GM12874 (cell line): ENCODE results near the gene TMC1.

ENCODE experiments used
- CTCF ChIP-seq: IDR thresholded peaks from 2 replicates; pipeline ENCODE4 v1.5.1; 2011; ENCODE audit warnings: low read depth, mild to moderate bottlenecking, control low read depth, low read length, moderate library complexity; ENCODE audit not compliant: insufficient read depth

The TMC1 gene

GRCh38 chr9:72834994-72835393 lies 313.6 kb downstream of the TMC1 start:
- TF ChIP-seq CTCF: no peak

DNA sequence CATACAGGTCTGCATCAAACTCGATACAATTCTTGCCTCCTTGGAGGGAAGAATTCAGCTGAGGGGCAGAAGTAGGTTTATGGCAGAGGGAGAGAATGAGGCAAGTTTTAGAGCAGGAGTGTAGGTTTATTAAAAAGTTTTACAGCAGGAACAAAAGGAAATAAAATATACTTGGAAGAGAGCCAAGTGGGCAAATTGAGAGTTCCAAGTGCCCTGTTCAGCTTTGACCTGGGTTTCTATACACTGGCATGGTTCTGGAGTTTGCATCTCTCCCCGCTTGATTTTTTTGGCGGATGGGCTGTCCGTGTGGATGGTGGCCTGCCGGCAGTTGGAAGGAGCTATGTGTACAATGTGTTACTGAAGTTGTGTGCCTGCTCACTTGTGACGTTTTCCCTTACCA lies 315.4 kb downstream of the TMC1 start:
- TF ChIP-seq CTCF: no peak

GRCh38 chr9:72839085-72839484 lies 317.7 kb downstream of the TMC1 start:
- TF ChIP-seq CTCF: no peak

DNA sequence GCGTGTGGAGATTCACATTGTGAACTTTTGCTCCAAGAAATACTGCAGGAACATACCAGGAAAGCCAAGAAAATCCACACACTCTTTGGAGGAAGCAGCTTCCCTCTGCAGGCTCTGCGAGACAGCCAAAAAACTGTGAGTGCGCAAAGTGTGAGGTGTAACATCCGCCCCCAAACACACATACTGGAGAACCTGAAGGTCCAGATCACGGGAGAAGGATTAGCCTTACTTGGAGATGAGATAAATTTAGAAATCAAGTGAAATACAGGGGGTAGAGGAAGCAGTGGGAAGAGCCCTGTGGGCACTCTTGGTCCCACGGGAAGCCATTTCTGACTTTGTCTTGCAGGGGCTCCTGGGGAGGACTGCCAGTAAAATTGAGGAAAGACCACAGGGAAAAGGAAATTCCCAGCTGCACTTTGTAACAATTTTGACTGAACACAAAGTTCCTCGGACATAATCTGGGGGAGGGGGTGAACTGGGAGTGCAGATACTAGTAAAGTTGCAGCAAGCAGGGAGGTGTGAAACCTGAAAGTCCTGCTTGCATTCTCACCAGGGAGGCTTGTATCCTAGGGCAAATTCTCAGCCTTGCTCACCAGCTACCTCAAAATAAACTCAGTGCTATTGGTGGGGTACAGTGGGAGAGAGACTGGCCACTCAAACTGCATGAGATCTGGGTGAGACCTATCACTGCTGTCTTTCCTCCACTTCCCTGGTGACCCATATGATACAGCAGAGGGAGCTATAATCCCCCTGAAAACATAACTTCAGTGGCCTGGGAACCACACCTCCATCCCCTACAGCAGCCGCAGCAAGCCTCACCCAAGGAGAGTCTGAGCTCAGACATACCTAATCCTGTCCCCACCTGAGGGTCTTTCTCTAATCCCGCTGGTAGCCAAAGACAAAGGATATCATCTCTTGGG lies 322.4 kb downstream of the TMC1 start:
- TF ChIP-seq CTCF: no peak

DNA sequence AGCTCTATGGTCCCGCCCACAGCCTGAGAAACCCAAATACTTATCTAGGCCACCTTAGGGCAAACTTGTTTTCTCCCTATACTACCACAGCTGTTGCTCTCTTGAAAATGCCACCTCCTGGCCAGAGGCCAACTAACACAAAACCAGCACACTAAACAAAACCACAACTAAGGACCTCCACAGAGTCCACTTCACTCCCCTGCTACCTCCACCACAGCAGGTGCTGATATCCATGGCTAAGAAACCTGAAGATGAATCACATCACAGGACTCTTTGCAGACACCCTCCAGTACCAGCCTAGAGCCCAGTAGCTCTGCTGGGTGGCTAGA lies 323.0 kb downstream of the TMC1 start:
- TF ChIP-seq CTCF: no peak

DNA sequence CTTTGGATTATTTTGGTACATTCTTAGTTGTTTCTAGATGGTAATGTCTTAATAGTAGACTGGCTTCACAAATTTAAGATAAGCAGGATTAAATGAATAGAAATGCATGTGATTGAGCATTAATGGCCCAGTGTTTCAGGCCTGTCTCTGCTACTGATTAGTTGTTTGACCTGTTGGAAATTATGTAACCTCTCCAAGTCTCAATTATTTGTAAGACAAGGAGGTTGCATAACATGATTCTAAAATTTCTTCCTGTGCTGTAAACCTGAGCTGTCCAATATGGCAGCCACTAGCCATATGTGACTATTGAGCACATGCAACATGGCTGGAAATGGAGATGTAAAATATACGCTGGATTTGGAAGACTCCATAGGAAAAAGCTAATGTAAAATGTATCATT lies 333.9 kb downstream of the TMC1 start:
- TF ChIP-seq CTCF: no peak

- TF ChIP-seq CTCF: no peak
Measured at GRCh38 chr9:72855890-72856523, 334.6 kb downstream of the TMC1 start.
